ENCODE measurements around the gene DAAM2.

The DAAM2 gene

GRCh38 chr6:39820553-39820952 is 28.4 kb downstream of the DAAM2 start:
- DNase-seq = no peak

- DNase-seq = no peak
These were observed 29.0 kb downstream of the DAAM2 start for GRCh38 chr6:39821046-39821740.

GRCh38 chr6:39821742-39822532 is 29.8 kb downstream of the DAAM2 start:
- DNase-seq = no peak

- no peak for DNase-seq
These were observed 31.0 kb downstream of the DAAM2 start for GRCh38 chr6:39822846-39823815.

GRCh38 chr6:39824030-39824926 is 32.1 kb downstream of the DAAM2 start:
- no peak for DNase-seq

- no peak for DNase-seq
These were observed 37.2 kb downstream of the DAAM2 start for GRCh38 chr6:39829331-39829730.

GRCh38 chr6:39830444-39830843 is 38.3 kb downstream of the DAAM2 start:
- DNase-seq = no peak

- DNase-seq = no peak
These were observed 39.5 kb downstream of the DAAM2 start for GRCh38 chr6:39831701-39832100.

- no peak for DNase-seq
These were observed 42.1 kb downstream of the DAAM2 start for GRCh38 chr6:39834278-39834677.

GRCh38 chr6:39834866-39835265 is 42.7 kb downstream of the DAAM2 start:
- DNase-seq = no peak

GRCh38 chr6:39835821-39836295 is 43.7 kb downstream of the DAAM2 start:
- no peak for DNase-seq

GRCh38 chr6:39836606-39837005 is 44.4 kb downstream of the DAAM2 start:
- no peak for DNase-seq

GRCh38 chr6:39839445-39839844 is 47.3 kb downstream of the DAAM2 start:
- no peak for DNase-seq

GRCh38 chr6:39840781-39841180 is 48.6 kb downstream of the DAAM2 start:
- no peak for DNase-seq

GRCh38 chr6:39841291-39841690 is 49.1 kb downstream of the DAAM2 start:
- DNase-seq = no peak

- no peak for DNase-seq
These were observed 49.7 kb downstream of the DAAM2 start for GRCh38 chr6:39841923-39842322.

- no peak for DNase-seq
These were observed 51.3 kb downstream of the DAAM2 start for GRCh38 chr6:39843305-39844020.

- DNase-seq = no peak
These were observed 52.7 kb downstream of the DAAM2 start for GRCh38 chr6:39844866-39845265.

- DNase-seq = no peak
These were observed 55.0 kb downstream of the DAAM2 start for GRCh38 chr6:39847221-39847620.

- DNase-seq = no peak
These were observed 56.0 kb downstream of the DAAM2 start for GRCh38 chr6:39848171-39848570.

GRCh38 chr6:39849228-39849627 is 57.1 kb downstream of the DAAM2 start:
- no peak for DNase-seq

All from NCI-H748 treated with DMSO at 0.1 percent for 48 hours (cell line).